Stomach (tissue), 4 donors: ENCODE measurements around the gene FOXO6.

Experiments
- EP300 ChIP-seq: sonication (generic); formaldehyde crosslinking; IDR thresholded peaks from one replicate; pipeline ENCODE4 v1.6.1; 2017; ENCODE audit warnings: antibody characterized with exemption
- POLR2AphosphoS5 ChIP-seq, 3 donors: sonication (generic); formaldehyde crosslinking; IDR thresholded peaks; one replicate each; pipeline ENCODE4 v1.6.1; 2016; ENCODE audit warnings: antibody characterized with exemption in 3 of 3
- TF ChIP-seq, protein P1 (sequence below), 7 experiments: fragments of 450-650 bp in 4 of 7; fragments of 200-600 bp in 3 of 7; sonication (generic) in 3 of 7; IDR thresholded peaks; one replicate each; pipeline ENCODE4 v1.5.1; 2016 to 2019; ENCODE audit warnings: antibody characterized with exemption in 7 of 7, control low read depth in 2 of 7, mild to moderate bottlenecking in 1 of 7

DNA sequence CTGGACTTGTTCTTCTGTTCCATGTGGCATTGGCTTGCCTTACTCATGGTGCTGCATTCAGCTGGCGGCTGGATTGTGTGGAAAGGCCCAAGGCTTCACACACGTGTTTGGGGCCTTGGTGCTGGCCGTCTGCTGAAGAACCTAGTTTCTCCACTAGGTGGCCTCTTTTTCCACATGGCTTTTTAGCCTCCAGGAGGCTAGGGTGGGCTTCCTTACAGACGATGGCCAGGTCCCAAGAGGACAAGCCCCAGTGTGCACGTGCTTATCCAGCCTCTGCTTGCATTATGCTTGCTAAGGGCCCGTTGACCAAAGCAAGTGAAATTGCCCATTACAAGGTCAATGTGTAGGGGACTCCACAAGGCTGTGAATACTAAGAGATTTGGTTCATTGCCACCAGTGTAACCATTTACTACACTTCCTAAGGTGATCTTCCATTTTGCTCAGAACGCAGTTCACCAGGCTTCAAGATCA lies 47.5 kb upstream of the FOXO6 start:
- TF ChIP-seq, protein P1, sequence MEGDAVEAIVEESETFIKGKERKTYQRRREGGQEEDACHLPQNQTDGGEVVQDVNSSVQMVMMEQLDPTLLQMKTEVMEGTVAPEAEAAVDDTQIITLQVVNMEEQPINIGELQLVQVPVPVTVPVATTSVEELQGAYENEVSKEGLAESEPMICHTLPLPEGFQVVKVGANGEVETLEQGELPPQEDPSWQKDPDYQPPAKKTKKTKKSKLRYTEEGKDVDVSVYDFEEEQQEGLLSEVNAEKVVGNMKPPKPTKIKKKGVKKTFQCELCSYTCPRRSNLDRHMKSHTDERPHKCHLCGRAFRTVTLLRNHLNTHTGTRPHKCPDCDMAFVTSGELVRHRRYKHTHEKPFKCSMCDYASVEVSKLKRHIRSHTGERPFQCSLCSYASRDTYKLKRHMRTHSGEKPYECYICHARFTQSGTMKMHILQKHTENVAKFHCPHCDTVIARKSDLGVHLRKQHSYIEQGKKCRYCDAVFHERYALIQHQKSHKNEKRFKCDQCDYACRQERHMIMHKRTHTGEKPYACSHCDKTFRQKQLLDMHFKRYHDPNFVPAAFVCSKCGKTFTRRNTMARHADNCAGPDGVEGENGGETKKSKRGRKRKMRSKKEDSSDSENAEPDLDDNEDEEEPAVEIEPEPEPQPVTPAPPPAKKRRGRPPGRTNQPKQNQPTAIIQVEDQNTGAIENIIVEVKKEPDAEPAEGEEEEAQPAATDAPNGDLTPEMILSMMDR (IDR thresholded peaks at IDR 0.05) = peak in 4 of 7 experiments; percentile 16 to 38 (median 23)
- TF ChIP-seq EP300 (no peak), POLR2AphosphoS5 (IDR thresholded peaks at IDR 0.05) (no peak)
